AG04450 (cell line): ENCODE measurements around the gene PREB. TPM values are rescaled to one million over a fixed set of nuclear protein-coding genes. Genes with fewer than 3 reads are reported as not detected.

ENCODE experiments used
- CTCF ChIA-PET: fragments of 300-600, 350-600 bp; formaldehyde crosslinking; extraction: SDS; loops from one replicate; lab custom pipeline; 2022; ENCODE audit warnings: antibody characterized with exemption, inconsistent platforms; lab: Charles Lee
- POLR2A ChIA-PET: fragments of 350-600 bp; formaldehyde crosslinking; extraction: SDS; loops from one replicate; lab custom pipeline; 2021; ENCODE audit warnings: antibody characterized with exemption, inconsistent platforms; lab: Yijun Ruan, JAX
- DNase-seq: peaks from one replicate; pipeline ENCODE4 v3.0.0-alpha.2; 2011; ENCODE audit warnings: low read depth, low spot score
- H3K27ac ChIP-seq: one replicate; pipeline ENCODE4 v1.5.1; 2012; ENCODE audit warnings: low read depth, low read length, control low read depth
- H3K27me3 ChIP-seq: one replicate; pipeline ENCODE4 v1.6.0; 2012; ENCODE audit warnings: low read length; ENCODE audit not compliant: control insufficient read depth, insufficient read depth
- H3K4me3 ChIP-seq: 2 replicates; pipeline ENCODE4 v1.5.1; 2011; ENCODE audit warnings: mild to moderate bottlenecking, low read depth, low read length, control low read depth
- H3K9me3 ChIP-seq: 2 replicates; pipeline ENCODE4 v1.5.1; 2012; ENCODE audit warnings: low read length; ENCODE audit not compliant: control insufficient read depth, insufficient read depth
- polyA plus RNA-seq: library from polyadenylated mRNA; depleted of rRNA; stranded (reverse); fragments of >200 nt; gene quantifications from 2 replicates; pipeline ENCODE4 v1.2.3, GENCODE V29; 2011
- TF ChIP-seq, protein P1 (sequence below): IDR thresholded peaks from 2 replicates; pipeline ENCODE4 v1.5.1; 2011; ENCODE audit warnings: low read depth, low read length, control low read depth, inconsistent platforms

The PREB gene
- polyA plus RNA-seq, 1 experiment = 44.9 TPM

DNA sequence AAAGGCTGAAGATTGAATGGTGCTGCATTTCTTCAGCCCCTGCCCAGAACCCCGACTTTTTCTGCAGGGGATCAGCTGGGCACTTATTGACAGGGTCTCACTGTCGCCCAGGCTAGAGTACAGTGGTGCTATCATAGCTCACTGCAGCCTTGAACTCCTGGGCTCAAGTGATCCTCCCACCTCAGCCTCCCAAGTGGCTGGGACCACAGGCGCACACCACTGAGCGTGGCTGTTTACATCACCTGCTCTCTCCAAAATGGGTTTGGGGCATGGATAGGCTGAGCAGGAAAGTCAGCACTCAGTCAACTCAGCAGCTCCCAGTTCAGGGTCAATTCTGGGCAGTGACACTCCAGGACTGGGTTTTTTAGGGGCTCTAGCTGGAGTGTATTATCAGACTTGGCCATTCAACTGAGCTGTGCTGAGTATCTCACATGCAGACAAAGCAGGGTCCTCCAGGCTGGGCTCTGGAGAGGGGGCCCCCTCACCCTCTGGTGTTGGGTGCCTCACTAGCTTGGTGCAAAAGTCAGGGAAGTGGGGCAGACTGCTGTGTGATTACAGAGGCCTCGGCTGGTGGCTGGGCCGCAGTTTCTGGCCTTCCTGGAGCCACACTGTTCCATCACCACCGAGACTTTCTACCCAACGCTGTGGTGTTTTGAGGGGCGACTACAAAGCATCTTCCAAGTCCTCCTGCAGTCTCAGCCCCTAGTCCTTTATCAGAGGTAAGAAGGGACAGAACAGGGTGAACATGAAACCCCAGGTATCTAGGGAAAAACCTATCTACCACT lies 6.4 kb downstream of the PREB start:
- POLR2A ChIA-PET = no interaction called here
- TF ChIP-seq, protein P1, sequence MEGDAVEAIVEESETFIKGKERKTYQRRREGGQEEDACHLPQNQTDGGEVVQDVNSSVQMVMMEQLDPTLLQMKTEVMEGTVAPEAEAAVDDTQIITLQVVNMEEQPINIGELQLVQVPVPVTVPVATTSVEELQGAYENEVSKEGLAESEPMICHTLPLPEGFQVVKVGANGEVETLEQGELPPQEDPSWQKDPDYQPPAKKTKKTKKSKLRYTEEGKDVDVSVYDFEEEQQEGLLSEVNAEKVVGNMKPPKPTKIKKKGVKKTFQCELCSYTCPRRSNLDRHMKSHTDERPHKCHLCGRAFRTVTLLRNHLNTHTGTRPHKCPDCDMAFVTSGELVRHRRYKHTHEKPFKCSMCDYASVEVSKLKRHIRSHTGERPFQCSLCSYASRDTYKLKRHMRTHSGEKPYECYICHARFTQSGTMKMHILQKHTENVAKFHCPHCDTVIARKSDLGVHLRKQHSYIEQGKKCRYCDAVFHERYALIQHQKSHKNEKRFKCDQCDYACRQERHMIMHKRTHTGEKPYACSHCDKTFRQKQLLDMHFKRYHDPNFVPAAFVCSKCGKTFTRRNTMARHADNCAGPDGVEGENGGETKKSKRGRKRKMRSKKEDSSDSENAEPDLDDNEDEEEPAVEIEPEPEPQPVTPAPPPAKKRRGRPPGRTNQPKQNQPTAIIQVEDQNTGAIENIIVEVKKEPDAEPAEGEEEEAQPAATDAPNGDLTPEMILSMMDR = no peak
- Histone ChIP-seq H3K27me3 (peaks cover 6% of the 10 kb centered on the region), H3K4me3 (no peak overlapping the region), H3K27ac (no peak overlapping the region), H3K9me3 (no peaks in the 10 kb centered on the region; the same call in 1 of the 2 replicates)
- DNase-seq = no peak
- CTCF ChIA-PET = no interaction called here

DNA sequence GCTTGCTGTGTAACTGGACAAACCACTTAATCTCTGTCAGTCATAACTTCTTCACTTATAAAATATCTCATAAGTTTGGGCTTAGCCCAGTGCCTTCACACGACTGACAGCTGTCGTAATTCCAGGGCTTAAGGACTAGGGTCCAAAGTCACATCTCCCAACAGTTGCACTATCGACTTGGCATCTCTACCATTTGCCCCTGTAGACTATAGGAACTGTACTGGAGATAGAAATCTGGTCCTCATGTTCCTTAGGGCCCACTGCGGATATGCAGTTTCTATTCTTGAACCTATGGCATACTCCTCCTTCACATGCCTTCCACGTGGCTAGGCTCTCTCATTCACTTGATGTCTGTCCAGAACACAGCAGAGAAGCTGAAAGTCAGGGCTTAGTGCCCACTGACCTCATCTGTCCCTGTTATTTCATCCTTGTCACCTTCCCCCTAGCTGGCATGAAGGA lies 8.2 kb downstream of the PREB start:
- H3K27ac ChIP-seq = no peak overlapping the region
- H3K9me3 ChIP-seq = no peaks in the 10 kb centered on the region; the same call in 1 of the 2 replicates
- no peak overlapping the region for H3K4me3 ChIP-seq
- CTCF ChIA-PET = no interaction called here
- DNase-seq = no peak
- TF ChIP-seq, protein P1 = no peak
- H3K27me3 ChIP-seq = peaks cover 14% of the 10 kb centered on the region
- POLR2A ChIA-PET = no interaction called here

GRCh38 chr2:27125104-27125503 lies 9.3 kb downstream of the PREB start:
- DNase-seq = no peak
- Histone ChIP-seq H3K4me3 (no peak overlapping the region), H3K9me3 (no peaks in the 10 kb centered on the region; the same call in 1 of the 2 replicates), H3K27ac (no peak overlapping the region), H3K27me3 (peaks cover 21% of the 10 kb centered on the region)
- CTCF ChIA-PET = interaction anchor here (0.6 to 2.6 kb wide), 3 partner anchors 26 to 155 kb away, joined by 3 to 10 read pairs (median 6); no protein-coding TSS in a partner anchor
- POLR2A ChIA-PET = interaction anchor here (0.8 kb wide), 1 partner anchor 178 kb away, joined by 5 read pairs; no protein-coding TSS in a partner anchor
- TF ChIP-seq, protein P1 = no peak

DNA sequence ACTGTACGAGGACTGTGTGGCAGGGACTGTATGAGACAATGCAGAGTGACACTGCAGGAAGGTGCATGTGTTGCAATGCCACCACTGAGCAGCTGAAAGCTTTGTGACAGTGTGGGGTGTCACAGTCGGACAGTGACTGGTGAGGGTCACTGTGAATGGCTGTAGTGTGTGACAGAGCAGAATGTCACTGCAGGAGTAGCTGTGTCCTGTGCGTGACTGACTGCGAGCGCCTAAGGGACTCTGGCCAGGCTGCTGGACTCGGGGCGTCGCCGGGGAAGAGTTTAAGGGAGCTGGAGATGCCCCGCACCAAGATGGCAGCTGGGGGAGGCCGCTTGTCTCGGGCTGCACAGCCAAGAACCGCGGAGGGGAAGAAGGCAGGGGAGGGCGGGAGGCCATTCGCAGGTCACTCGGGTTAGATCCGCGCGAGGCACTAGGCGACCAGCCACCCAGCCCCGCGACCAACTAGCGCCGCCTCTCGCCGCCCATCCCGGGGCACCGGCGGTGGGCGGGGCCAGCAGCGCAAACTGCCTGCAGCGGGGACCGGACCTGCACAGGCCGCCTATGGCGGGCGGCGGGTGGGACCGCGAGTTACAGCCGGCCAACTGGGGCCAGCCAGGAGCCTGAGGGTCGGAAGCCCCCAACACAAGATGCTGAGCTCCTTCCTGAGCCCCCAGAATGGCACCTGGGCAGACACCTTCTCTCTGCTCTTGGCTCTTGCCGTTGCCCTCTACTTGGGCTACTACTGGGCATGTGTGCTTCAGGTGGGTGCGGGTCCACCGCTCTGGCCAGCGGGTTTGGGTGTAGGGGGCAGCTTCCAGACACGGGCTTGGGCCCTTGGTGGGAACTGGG lies 10.9 kb downstream of the PREB start, which contains the start of gene ABHD1:
Gene ABHD1 (plus strand): TSS at position 514 of the 849 bp plus-strand sequence. CDS start 134 bp downstream, at position 648.
- TF ChIP-seq, protein P1 = no peak
- POLR2A ChIA-PET = interaction anchor here (1.0 to 1.1 kb wide), 2 partner anchors 10 to 45 kb away, joined by 3 read pairs; partner anchors contain the start of gene EMILIN1

More for the DNA sequence above, 10.9 kb downstream of the PREB start, which contains the start of gene ABHD1:
- peak within 1 kb of the TSS; percentile 62 for H3K4me3 ChIP-seq
- peaks cover 32% of the 10 kb centered on the region for H3K27me3 ChIP-seq
- H3K27ac ChIP-seq = no peak within 1 kb of the TSS
- H3K9me3 ChIP-seq = no peaks in the 10 kb centered on the region; the same call in 1 of the 2 replicates
- no peak for DNase-seq
- CTCF ChIA-PET = interaction anchor here (1.0 to 2.6 kb wide), 5 partner anchors 10 to 156 kb away, joined by 5 to 12 read pairs (median 6); partner anchors contain the start of gene PREB
